HL-60 (cell line): Measurements from ENCODE around the gene ACOT12.

Experiments used
- CTCF ChIP-seq: IDR thresholded peaks from one replicate; pipeline ENCODE4 v1.5.1; 2011; ENCODE audit warnings: low read length, control low read depth, inconsistent platforms; ENCODE audit not compliant: insufficient read depth
- GABPA ChIP-seq: IDR thresholded peaks from 2 replicates; pipeline ENCODE4 v1.6.1; 2012; ENCODE audit warnings: low read depth
- POLR2AphosphoS5 ChIP-seq: IDR thresholded peaks from 2 replicates; pipeline ENCODE4 v1.6.1; 2012; ENCODE audit warnings: low read depth
- SPI1 ChIP-seq: IDR thresholded peaks from 2 replicates; pipeline ENCODE4 v1.6.1; 2012; ENCODE audit warnings: low read depth, mild to moderate bottlenecking, borderline replicate concordance
- TF ChIP-seq, protein P1 (sequence below): IDR thresholded peaks from 2 replicates; pipeline ENCODE4 v1.6.1; 2012; ENCODE audit warnings: low read depth; ENCODE audit not compliant: insufficient replicate concordance

DNA sequence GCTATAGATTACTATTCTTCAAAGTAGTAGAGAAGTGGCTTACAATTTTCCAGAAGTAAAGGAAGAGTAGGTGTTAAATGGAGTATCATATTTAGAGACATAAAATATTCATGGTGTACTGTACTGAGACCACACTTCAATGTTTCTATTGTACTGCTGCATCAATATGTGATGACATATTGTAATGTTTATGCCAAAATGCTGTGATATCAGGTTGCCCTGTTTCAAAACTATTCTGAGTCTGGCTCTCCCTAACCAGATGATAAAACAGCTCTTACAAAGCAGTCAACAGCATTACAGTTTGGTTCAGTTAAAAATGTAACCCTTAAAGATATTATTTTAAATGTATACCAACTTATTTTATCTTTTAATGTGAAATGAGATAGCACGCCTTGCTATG is 30.8 kb upstream of the ACOT12 start:
- TF ChIP-seq POLR2AphosphoS5 = no peak
- no peak for TF ChIP-seq CTCF
- no peak for TF ChIP-seq SPI1
- no peak for TF ChIP-seq GABPA
- TF ChIP-seq, protein P1, sequence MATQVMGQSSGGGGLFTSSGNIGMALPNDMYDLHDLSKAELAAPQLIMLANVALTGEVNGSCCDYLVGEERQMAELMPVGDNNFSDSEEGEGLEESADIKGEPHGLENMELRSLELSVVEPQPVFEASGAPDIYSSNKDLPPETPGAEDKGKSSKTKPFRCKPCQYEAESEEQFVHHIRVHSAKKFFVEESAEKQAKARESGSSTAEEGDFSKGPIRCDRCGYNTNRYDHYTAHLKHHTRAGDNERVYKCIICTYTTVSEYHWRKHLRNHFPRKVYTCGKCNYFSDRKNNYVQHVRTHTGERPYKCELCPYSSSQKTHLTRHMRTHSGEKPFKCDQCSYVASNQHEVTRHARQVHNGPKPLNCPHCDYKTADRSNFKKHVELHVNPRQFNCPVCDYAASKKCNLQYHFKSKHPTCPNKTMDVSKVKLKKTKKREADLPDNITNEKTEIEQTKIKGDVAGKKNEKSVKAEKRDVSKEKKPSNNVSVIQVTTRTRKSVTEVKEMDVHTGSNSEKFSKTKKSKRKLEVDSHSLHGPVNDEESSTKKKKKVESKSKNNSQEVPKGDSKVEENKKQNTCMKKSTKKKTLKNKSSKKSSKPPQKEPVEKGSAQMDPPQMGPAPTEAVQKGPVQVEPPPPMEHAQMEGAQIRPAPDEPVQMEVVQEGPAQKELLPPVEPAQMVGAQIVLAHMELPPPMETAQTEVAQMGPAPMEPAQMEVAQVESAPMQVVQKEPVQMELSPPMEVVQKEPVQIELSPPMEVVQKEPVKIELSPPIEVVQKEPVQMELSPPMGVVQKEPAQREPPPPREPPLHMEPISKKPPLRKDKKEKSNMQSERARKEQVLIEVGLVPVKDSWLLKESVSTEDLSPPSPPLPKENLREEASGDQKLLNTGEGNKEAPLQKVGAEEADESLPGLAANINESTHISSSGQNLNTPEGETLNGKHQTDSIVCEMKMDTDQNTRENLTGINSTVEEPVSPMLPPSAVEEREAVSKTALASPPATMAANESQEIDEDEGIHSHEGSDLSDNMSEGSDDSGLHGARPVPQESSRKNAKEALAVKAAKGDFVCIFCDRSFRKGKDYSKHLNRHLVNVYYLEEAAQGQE = no peak
